ENCODE data around the gene ARID5A.
A peak's percentile ranks its signal among the peaks of the same experiment; 100 is the strongest.

Gene ARID5A

GRCh38 chr2:96548558-96549465 is 12.3 kb downstream of the ARID5A start:
- H3K27ac ChIP-seq, result peak overlapping the region; percentile 80; the same call in 1 of the 2 replicates
- TF ChIP-seq ZFX (IDR thresholded peaks at IDR 0.05) (no peak), CTCF (conservative IDR thresholded peaks at IDR 0.05) (no peak)

GRCh38 chr2:96549466-96549785 is 12.9 kb downstream of the ARID5A start:
- TF ChIP-seq ZFX (IDR thresholded peaks at IDR 0.05), result no peak
- no peak for TF ChIP-seq CTCF (conservative IDR thresholded peaks at IDR 0.05)
- peak overlapping the region; percentile 80 for H3K27ac ChIP-seq

GRCh38 chr2:96549967-96550786 is 13.6 kb downstream of the ARID5A start:
- peak overlapping the region; percentile 80 for H3K27ac ChIP-seq
- TF ChIP-seq ZFX (IDR thresholded peaks at IDR 0.05) (peak; percentile 74; the same call in 1 of the 2 replicates), CTCF (conservative IDR thresholded peaks at IDR 0.05) (peak; percentile 98)

- H3K27ac ChIP-seq, result peak overlapping the region; percentile 80
- TF ChIP-seq CTCF (conservative IDR thresholded peaks at IDR 0.05), result no peak
- TF ChIP-seq ZFX (IDR thresholded peaks at IDR 0.05), result no peak
These were observed 14.4 kb downstream of the ARID5A start for GRCh38 chr2:96550787-96551604.

- TF ChIP-seq CTCF (conservative IDR thresholded peaks at IDR 0.05), result no peak
- TF ChIP-seq ZFX (IDR thresholded peaks at IDR 0.05), result no peak
- H3K27ac ChIP-seq, result no peak overlapping the region
These were observed 15.2 kb downstream of the ARID5A start for GRCh38 chr2:96551605-96552314.

GRCh38 chr2:96552315-96553175 is 16.0 kb downstream of the ARID5A start:
- H3K27ac ChIP-seq, result no peak overlapping the region
- no peak for TF ChIP-seq ZFX (IDR thresholded peaks at IDR 0.05)
- TF ChIP-seq CTCF (conservative IDR thresholded peaks at IDR 0.05), result no peak

All from C4-2B (cell line).